ENCODE data around the gene ATP1B3. TPM values are rescaled to one million over a fixed set of nuclear protein-coding genes. Genes with fewer than 3 reads are reported as not detected.
A peak's percentile ranks its signal among the peaks of the same experiment; 100 is the strongest.

The ATP1B3 gene
- polyA plus RNA-seq, 1 donor (not counting 4 experiments of a cell fraction or from before 2014, with no cell fraction given): 345 TPM

DNA sequence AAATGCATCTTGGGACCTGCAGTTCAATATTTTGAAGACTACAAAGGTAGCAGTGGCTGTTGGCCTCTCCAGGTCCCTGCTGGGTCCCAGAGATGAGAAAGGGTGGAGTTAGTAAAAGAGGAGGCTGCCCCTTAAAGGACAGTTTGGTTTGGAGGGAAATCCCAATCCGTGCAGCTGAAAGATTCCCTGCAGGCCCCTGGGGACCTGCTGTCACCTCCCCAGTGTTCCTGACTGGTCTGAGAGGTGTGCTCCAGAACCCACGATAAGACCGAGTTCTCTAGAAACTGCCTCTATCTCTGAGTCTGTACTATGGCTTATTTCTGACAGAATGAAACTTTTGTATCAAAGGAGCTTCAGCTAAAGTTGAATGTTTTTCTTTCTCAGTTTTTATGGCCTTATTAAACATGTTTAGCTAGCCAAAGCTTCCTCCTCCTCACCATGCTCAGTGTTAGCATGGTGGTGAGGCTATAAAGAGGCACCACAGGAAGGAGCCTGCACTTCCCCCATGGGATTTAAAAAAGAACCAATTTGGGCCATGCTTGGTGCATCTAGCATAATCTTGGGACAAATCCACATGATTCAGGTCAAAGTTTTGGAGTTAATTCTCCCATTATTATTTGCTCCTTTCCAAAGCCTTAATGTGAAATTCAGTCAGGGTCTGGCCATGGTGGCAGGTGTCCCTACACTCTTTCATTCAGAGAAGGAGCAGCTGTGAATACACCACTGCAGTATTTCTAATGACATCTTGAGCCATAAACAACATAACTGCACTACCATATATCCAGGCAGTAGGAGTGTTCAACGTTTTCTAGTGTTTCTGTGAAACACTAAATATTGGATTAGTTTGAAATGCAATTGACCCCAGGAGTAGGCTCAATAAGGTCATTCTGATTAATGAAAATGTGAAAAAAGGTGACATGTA is 74.4 kb downstream of the ATP1B3 start:
- no peak for TF ChIP-seq EZH2 (IDR thresholded peaks at IDR 0.05; ENCODE audit: low read length)
- TF ChIP-seq, protein P1, sequence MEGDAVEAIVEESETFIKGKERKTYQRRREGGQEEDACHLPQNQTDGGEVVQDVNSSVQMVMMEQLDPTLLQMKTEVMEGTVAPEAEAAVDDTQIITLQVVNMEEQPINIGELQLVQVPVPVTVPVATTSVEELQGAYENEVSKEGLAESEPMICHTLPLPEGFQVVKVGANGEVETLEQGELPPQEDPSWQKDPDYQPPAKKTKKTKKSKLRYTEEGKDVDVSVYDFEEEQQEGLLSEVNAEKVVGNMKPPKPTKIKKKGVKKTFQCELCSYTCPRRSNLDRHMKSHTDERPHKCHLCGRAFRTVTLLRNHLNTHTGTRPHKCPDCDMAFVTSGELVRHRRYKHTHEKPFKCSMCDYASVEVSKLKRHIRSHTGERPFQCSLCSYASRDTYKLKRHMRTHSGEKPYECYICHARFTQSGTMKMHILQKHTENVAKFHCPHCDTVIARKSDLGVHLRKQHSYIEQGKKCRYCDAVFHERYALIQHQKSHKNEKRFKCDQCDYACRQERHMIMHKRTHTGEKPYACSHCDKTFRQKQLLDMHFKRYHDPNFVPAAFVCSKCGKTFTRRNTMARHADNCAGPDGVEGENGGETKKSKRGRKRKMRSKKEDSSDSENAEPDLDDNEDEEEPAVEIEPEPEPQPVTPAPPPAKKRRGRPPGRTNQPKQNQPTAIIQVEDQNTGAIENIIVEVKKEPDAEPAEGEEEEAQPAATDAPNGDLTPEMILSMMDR (optimal IDR thresholded peaks at IDR 0.05 in 1 of 3, IDR thresholded peaks at IDR 0.05 in 1 of 3, conservative IDR thresholded peaks at IDR 0.05 in 1 of 3; ENCODE audit: extremely low read depth in 1 of 3, insufficient read depth in 2 of 3, low read length in 3 of 3): no peak
- H3K27ac ChIP-seq (ENCODE audit: control insufficient read depth, insufficient read depth, low read length): no peak overlapping the region
- DNase-seq (ENCODE audit: low read depth, low spot score) (no peak), FAIRE-seq (no peak)
- H3K79me2 ChIP-seq (ENCODE audit: control insufficient read depth, insufficient read depth, low read length): no peaks in the 10 kb centered on the region
- H3K27me3 ChIP-seq (ENCODE audit: control insufficient read depth, extremely low read depth, insufficient read depth, low read length): no peaks in the 10 kb centered on the region
- H3K9me1 ChIP-seq (ENCODE audit: control insufficient read depth, extremely low read depth, insufficient read depth, low read length): no peaks in the 10 kb centered on the region
- H3K9ac ChIP-seq (ENCODE audit: control insufficient read depth, extremely low read depth, insufficient read depth, low read length): no peak overlapping the region
- no peak overlapping the region for H3K4me3 ChIP-seq (ENCODE audit: control insufficient read depth in 2 of 3, extremely low read depth in 1 of 3, insufficient read depth in 2 of 3, low read depth in 1 of 3, low read length in 3 of 3)
- no peaks in the 10 kb centered on the region for H4K20me1 ChIP-seq (ENCODE audit: control insufficient read depth, extremely low read depth, insufficient read depth, low read length)
- peaks cover 25% of the 10 kb centered on the region for H3K4me1 ChIP-seq (ENCODE audit: control insufficient read depth, extremely low read depth, insufficient read depth, low read length)
- no peak overlapping the region for H3K4me2 ChIP-seq (ENCODE audit: control insufficient read depth, extremely low read depth, insufficient read depth, low read depth, low read length)
- dilution Hi-C loops (cut with MboI; ENCODE audit: extremely low pct_ligation_motif_present, low sequenced_read_pairs): no loop called here
- H2AFZ ChIP-seq (ENCODE audit: control insufficient read depth, low read length): no peak overlapping the region
- no peaks in the 10 kb centered on the region for H3K9me3 ChIP-seq (ENCODE audit: control insufficient read depth, low read depth, low read length)
- H3K36me3 ChIP-seq (ENCODE audit: control insufficient read depth in 2 of 2, extremely low read depth in 1 of 2, insufficient read depth in 2 of 2, low read length in 2 of 2): no peaks in the 10 kb centered on the region

GRCh38 chr3:141952611-141953010 is 76.2 kb downstream of the ATP1B3 start:
- no peak for FAIRE-seq
- H3K27ac ChIP-seq (ENCODE audit: control insufficient read depth, insufficient read depth, low read length): no peak overlapping the region
- H3K79me2 ChIP-seq (ENCODE audit: control insufficient read depth, insufficient read depth, low read length): no peaks in the 10 kb centered on the region
- peaks cover 25% of the 10 kb centered on the region for H3K4me1 ChIP-seq (ENCODE audit: control insufficient read depth, extremely low read depth, insufficient read depth, low read length)
- H2AFZ ChIP-seq (ENCODE audit: control insufficient read depth, low read length): no peak overlapping the region
- H3K4me3 ChIP-seq (ENCODE audit: control insufficient read depth in 2 of 3, extremely low read depth in 1 of 3, insufficient read depth in 2 of 3, low read depth in 1 of 3, low read length in 3 of 3): no peak overlapping the region
- dilution Hi-C loops (cut with MboI; ENCODE audit: extremely low pct_ligation_motif_present, low sequenced_read_pairs): no loop called here
- DNase-seq (ENCODE audit: low read depth, low spot score): no peak
- H3K36me3 ChIP-seq (ENCODE audit: control insufficient read depth in 2 of 2, extremely low read depth in 1 of 2, insufficient read depth in 2 of 2, low read length in 2 of 2): peaks cover 0 to under 1% of the 10 kb centered on the region in 2 experiments
- H3K9ac ChIP-seq (ENCODE audit: control insufficient read depth, extremely low read depth, insufficient read depth, low read length): no peak overlapping the region
- H3K9me3 ChIP-seq (ENCODE audit: control insufficient read depth, low read depth, low read length): no peaks in the 10 kb centered on the region
- no peaks in the 10 kb centered on the region for H3K27me3 ChIP-seq (ENCODE audit: control insufficient read depth, extremely low read depth, insufficient read depth, low read length)
- H3K9me1 ChIP-seq (ENCODE audit: control insufficient read depth, extremely low read depth, insufficient read depth, low read length): no peaks in the 10 kb centered on the region
- no peaks in the 10 kb centered on the region for H4K20me1 ChIP-seq (ENCODE audit: control insufficient read depth, extremely low read depth, insufficient read depth, low read length)
- peak overlapping the region; percentile 61 for H3K4me2 ChIP-seq (ENCODE audit: control insufficient read depth, extremely low read depth, insufficient read depth, low read depth, low read length)
- TF ChIP-seq EZH2 (IDR thresholded peaks at IDR 0.05; ENCODE audit: low read length): no peak
- TF ChIP-seq, protein P1 (optimal IDR thresholded peaks at IDR 0.05 in 1 of 3, IDR thresholded peaks at IDR 0.05 in 1 of 3, conservative IDR thresholded peaks at IDR 0.05 in 1 of 3; ENCODE audit: extremely low read depth in 1 of 3, insufficient read depth in 2 of 3, low read length in 3 of 3): no peak

Measured in keratinocyte (primary cell).